IMR-90 (cell line): ENCODE data around the gene ETS1.

Experiments used
- BHLHE40 ChIP-seq: fragments of 150-350 bp; IDR thresholded peaks from 2 replicates; pipeline ENCODE4 v1.6.1; 2016; ENCODE audit warnings: mild to moderate bottlenecking, low read depth, low read length
- CEBPB ChIP-seq: IDR thresholded peaks from 2 replicates; pipeline ENCODE4 v1.6.1; 2012; ENCODE audit warnings: low read depth, low read length, improper control_type of control experiment
- CHD1 ChIP-seq: IDR thresholded peaks from 2 replicates; pipeline ENCODE4 v1.6.1; 2012; ENCODE audit warnings: low read depth, low read length, improper control_type of control experiment
- CTCF ChIP-seq: conservative IDR thresholded peaks from 2 replicates; pipeline ENCODE4 v1.5.1; 2012; ENCODE audit warnings: mild to moderate bottlenecking, low read depth, low read length, improper control_type of control experiment
- ELK1 ChIP-seq: fragments of 150-350 bp; IDR thresholded peaks from 2 replicates; pipeline ENCODE4 v1.6.1; 2016; ENCODE audit warnings: low read depth, mild to moderate bottlenecking, low read length, moderate library complexity, borderline replicate concordance
- MAFK ChIP-seq: IDR thresholded peaks from 2 replicates; pipeline ENCODE4 v1.6.1; 2012; ENCODE audit warnings: low read depth, low read length, improper control_type of control experiment
- NFE2L2 ChIP-seq: fragments of 150-350 bp; IDR thresholded peaks from 2 replicates; pipeline ENCODE4 v1.6.1; 2016; ENCODE audit warnings: low read depth, mild to moderate bottlenecking, low read length
- POLR2A ChIP-seq: IDR thresholded peaks from 2 replicates; pipeline ENCODE4 v1.6.1; 2012; ENCODE audit warnings: mild to moderate bottlenecking, low read depth, low read length
- SMC3 ChIP-seq: fragments of 150-350 bp; IDR thresholded peaks from 2 replicates; pipeline ENCODE4 v1.6.1; 2016; ENCODE audit warnings: low read depth, mild to moderate bottlenecking, antibody characterized with exemption, low read length, moderate library complexity
- USF2 ChIP-seq: fragments of 150-350 bp; IDR thresholded peaks from 2 replicates; pipeline ENCODE4 v1.6.1; 2017; ENCODE audit warnings: mild to moderate bottlenecking, antibody characterized with exemption, low read length, low read depth

- TF ChIP-seq CTCF (no peak), NFE2L2 (no peak), POLR2A (no peak), BHLHE40 (no peak), CHD1 (no peak), ELK1 (no peak), USF2 (no peak), CEBPB (no peak), MAFK (no peak), SMC3 (no peak)
Measured at GRCh38 chr11:128625326-128625725, 38.0 kb upstream of the ETS1 start.
